Right lobe of liver (tissue), 6 donors: ENCODE measurements around the gene KLHL25. TPM values are rescaled to one million over a fixed set of nuclear protein-coding genes. Genes with fewer than 3 reads are reported as not detected.

ENCODE experiments used
- ATAC-seq, 4 donors: fragments of 200-7000 bp; cut with Tn5 transposase; one replicate each; pipeline ENCODE4 v1.9.1; 2020; ENCODE audit warnings: mild to moderate bottlenecking in 4 of 4, moderate library complexity in 4 of 4
- DNase-seq, 3 donors: peaks; one replicate each; pipeline ENCODE4 v3.0.0-alpha.2; 2020
- H3K27ac ChIP-seq, 3 donors: fragments of 200-600 bp; one replicate each; pipeline ENCODE4 v1.8.0; 2022
- H3K27me3 ChIP-seq, 2 donors: fragments of 200-600 bp; one replicate each; pipeline ENCODE4 v1.8.0; 2022
- H3K36me3 ChIP-seq, 4 donors: fragments of 200-600 bp; sonication (generic) in 1 of 4; one replicate each; pipeline versions ENCODE4 v1.5.1 to v1.8.0; 2017 to 2022; ENCODE audit warnings: control low read depth in 1 of 4
- H3K4me1 ChIP-seq, 4 donors: fragments of 200-600 bp; sonication (generic) in 1 of 4; one replicate each; pipeline versions ENCODE4 v1.5.1 to v1.8.0; 2017 to 2022; ENCODE audit warnings: control low read depth in 1 of 4
- H3K4me3 ChIP-seq, 3 donors: fragments of 200-600 bp; one replicate each; pipeline ENCODE4 v1.8.0; 2022
- H3K9me3 ChIP-seq, 4 donors: fragments of 200-600 bp; sonication (generic) in 1 of 4; one replicate each; pipeline versions ENCODE4 v1.5.1 to v1.8.0; 2017 to 2022; ENCODE audit warnings: control low read depth in 1 of 4
- POLR2A ChIP-seq: fragments of 450-650 bp; IDR thresholded peaks from one replicate; pipeline ENCODE4 v1.6.1; 2017; ENCODE audit warnings: antibody characterized with exemption, mild to moderate bottlenecking
- WGBS: methylation state at CpG from one replicate; pipeline ENCODE4 v1.1.6; 2018; ENCODE audit warnings: low coverage, low lambda C conversion rate; ENCODE audit not compliant: insufficient coverage; ENCODE audit errors: missing lambda C conversion rate; 5-methylcytosine and 5-hydroxymethylcytosine counted together
- intact Hi-C, 2 donors: fragments of 100-400 bp; cut with DNase I; formaldehyde crosslinking; loops; one replicate each; pipeline versions ENCODE4 v1.11.2 to v1.14.1; 2022
- total RNA-seq, 6 experiments: library from RNA; depleted of rRNA in 2 of 6; stranded (reverse); fragments of >200 nt in 2 of 6; fragmentation: NEBNext Ultra II Directional in 3 of 6; extraction: Animal tissue kit (Norgen Biotek cat#: 25700) in 3 of 6; gene quantifications; one replicate each; pipeline versions ENCODE4 v1.1.0 to v1.2.4, GENCODE V29; 2016 to 2023
- TF ChIP-seq, protein P1 (sequence below), 4 donors: fragments of 200-600 bp in 3 of 4; fragments of 450-650 bp in 1 of 4; IDR thresholded peaks; one replicate each; pipeline versions ENCODE4 v1.5.1 to v1.8.0; 2016 to 2022; ENCODE audit warnings: antibody characterized with exemption in 4 of 4, mild to moderate bottlenecking in 2 of 4
- donor health status: DM: no; HTN: yes; CAD: no.
- donor health status: DM: no; HTN: no; CAD: no.
- donor health status: DM: no; HTN: no; CAD: no.
- donor health status: DM: no; HTN: yes; CAD: no.
- donor health status: DM: no; HTN: yes; CAD: no.

The KLHL25 gene
- total RNA-seq, 6 experiments from 2014 or later: 5.8 to 21.7 (median 13.4) TPM

DNA sequence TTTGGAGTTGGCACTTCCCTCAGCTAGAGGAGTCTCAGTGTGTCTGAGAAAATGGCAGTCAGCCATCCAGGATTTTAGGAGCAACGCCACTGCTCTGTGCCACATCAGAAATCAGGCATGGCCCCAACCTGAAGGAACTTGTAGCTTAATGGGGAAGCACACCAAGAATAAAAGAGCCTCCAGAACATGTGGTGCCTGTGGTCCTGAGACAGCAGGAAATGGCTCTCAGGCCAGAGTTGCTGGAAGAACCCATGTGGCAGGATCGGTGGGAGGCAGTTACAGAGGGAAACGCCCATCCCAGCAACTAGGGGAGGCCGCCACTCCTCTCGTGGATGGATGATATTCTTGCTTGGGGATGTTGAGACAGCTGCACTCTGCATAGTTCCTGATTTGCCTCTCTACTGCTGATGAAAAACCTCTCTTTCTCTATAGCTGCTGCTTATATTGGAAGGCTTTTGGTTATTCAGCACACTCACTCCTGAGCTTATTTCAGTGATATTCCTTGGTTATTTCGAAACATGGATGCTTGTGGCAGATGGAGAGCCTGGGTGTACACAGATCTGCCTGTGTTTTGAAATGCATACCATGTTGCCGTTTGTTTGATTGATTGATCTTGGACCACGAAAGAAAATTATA is 52.4 kb downstream of the KLHL25 start:
- TF ChIP-seq, protein P1, sequence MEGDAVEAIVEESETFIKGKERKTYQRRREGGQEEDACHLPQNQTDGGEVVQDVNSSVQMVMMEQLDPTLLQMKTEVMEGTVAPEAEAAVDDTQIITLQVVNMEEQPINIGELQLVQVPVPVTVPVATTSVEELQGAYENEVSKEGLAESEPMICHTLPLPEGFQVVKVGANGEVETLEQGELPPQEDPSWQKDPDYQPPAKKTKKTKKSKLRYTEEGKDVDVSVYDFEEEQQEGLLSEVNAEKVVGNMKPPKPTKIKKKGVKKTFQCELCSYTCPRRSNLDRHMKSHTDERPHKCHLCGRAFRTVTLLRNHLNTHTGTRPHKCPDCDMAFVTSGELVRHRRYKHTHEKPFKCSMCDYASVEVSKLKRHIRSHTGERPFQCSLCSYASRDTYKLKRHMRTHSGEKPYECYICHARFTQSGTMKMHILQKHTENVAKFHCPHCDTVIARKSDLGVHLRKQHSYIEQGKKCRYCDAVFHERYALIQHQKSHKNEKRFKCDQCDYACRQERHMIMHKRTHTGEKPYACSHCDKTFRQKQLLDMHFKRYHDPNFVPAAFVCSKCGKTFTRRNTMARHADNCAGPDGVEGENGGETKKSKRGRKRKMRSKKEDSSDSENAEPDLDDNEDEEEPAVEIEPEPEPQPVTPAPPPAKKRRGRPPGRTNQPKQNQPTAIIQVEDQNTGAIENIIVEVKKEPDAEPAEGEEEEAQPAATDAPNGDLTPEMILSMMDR (IDR thresholded peaks at IDR 0.05): no peak
- TF ChIP-seq POLR2A: no peak
- intact Hi-C loops: no loop called here
- no peaks in the 10 kb centered on the region for H3K27me3 ChIP-seq
- H3K27ac ChIP-seq: no peak overlapping the region
- no peaks in the 10 kb centered on the region for H3K4me1 ChIP-seq
- 61% methylated on average over 4 of the region's 8 CpGs for WGBS
- H3K36me3 ChIP-seq: peaks cover 0 to 74% (median 40%) of the 10 kb centered on the region in 4 donors
- peak in 3 of 4 donors; percentile 10 to 18 (median 14) for ATAC-seq
- H3K9me3 ChIP-seq: no peaks in the 10 kb centered on the region
- no peak overlapping the region for H3K4me3 ChIP-seq
- no peak for DNase-seq

DNA sequence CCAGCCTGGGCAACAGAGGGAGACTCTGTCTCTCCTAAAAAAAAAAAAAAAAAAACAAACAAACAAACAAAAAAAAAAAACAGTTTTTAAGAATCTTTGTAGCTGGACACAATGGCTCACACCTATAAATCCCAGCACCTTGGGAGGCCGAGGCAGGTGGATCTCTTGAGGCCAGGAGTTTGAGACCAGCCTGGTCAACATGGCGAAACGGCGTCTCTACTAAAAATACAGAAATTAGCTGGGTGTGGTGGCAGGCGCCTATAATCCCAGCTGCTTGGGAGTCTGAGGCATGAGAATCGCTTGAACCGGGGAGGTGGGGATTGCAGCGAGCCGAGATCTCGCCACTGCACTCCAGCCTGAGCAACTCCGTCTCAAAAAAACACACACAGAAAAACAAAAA is 53.1 kb downstream of the KLHL25 start:
- intact Hi-C loops: no loop called here
- peaks cover 0 to 73% (median 41%) of the 10 kb centered on the region in 4 donors for H3K36me3 ChIP-seq
- H3K27me3 ChIP-seq: no peaks in the 10 kb centered on the region
- H3K4me1 ChIP-seq: no peaks in the 10 kb centered on the region
- H3K27ac ChIP-seq: no peak overlapping the region
- ATAC-seq (no peak), DNase-seq (no peak)
- WGBS: 100% methylated on average over 8 of the region's 11 CpGs
- no peak overlapping the region for H3K4me3 ChIP-seq
- no peaks in the 10 kb centered on the region for H3K9me3 ChIP-seq
- no peak for TF ChIP-seq POLR2A
- TF ChIP-seq, protein P1 (IDR thresholded peaks at IDR 0.05): no peak

DNA sequence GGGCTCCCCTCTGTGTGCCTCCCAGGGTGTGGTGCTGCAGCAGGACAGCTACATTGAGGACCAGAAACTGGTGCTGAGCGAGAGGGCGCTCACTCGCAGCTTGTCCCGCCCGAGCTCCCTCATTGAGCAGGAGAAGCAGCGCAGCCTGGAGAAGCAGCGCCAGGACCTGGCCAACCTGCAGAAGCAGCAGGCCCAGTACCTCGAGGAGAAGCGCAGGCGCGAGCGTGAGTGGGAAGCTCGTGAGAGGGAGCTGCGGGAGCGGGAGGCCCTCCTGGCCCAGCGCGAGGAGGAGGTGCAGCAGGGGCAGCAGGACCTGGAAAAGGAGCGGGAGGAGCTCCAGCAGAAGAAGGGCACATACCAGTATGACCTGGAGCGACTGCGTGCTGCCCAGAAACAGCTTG is 53.7 kb downstream of the KLHL25 start:
- WGBS: 96% methylated on average over 16 of the region's 20 CpGs
- Histone ChIP-seq H3K4me1 (no peaks in the 10 kb centered on the region), H3K9me3 (no peaks in the 10 kb centered on the region), H3K36me3 (peaks cover 0 to 75% (median 43%) of the 10 kb centered on the region in 4 donors), H3K4me3 (no peak overlapping the region), H3K27me3 (no peaks in the 10 kb centered on the region), H3K27ac (no peak overlapping the region)
- TF ChIP-seq POLR2A: no peak
- TF ChIP-seq, protein P1 (IDR thresholded peaks at IDR 0.05): no peak
- DNase-seq (no peak), ATAC-seq (no peak)
- intact Hi-C loops: no loop called here

DNA sequence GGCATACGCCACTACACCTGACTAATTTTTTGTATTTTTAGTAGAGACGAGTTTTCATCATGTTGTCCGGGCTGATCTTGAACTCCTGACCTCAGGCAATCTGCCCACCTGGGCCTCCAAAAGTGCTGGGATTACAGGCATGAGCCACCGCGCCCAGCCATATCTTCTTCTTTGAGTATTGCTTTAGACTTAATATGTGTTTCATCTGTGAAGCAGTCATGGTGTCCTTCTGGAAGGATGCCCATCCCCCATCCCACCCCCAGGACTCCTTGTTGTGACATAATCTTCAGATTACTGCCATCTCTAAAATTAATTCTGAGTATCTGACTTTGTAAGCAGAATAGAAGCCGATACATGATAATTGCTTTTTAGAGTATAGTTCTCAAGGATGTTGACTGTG is 57.7 kb downstream of the KLHL25 start:
- 81% methylated on average over 5 of the region's 6 CpGs for WGBS
- TF ChIP-seq, protein P1 (IDR thresholded peaks at IDR 0.05): no peak
- TF ChIP-seq POLR2A: no peak
- no peak overlapping the region for H3K4me3 ChIP-seq
- no peaks in the 10 kb centered on the region for H3K4me1 ChIP-seq
- peaks cover 0 to 3% (median 0%) of the 10 kb centered on the region in 4 donors for H3K9me3 ChIP-seq
- DNase-seq (no peak), ATAC-seq (no peak)
- H3K27ac ChIP-seq: no peak overlapping the region
- intact Hi-C loops: no loop called here
- peaks cover 0 to 61% (median 45%) of the 10 kb centered on the region in 4 donors for H3K36me3 ChIP-seq
- no peaks in the 10 kb centered on the region for H3K27me3 ChIP-seq
